ENCODE results near the gene PRM3.

DNA sequence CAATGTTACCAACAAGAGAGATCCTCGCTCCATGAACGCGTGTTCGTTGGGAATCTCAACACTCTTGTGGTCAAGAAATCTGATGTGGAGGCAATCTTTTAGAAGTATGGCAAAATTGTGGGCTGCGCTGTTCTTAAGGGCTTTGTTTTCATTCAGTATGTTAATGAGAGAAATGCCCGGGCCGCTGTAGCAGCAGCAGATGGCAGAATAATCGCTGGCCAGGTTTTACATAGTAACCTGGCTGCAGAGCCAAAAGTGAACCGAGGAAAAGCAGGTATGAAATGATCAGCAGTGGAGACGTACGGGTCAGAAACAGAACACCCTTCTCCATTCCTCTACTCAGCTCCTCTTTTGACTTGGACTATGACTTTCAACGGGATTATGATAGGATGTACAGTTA, 30.8 kb downstream of the PRM3 start:
- TF ChIP-seq, protein P1, sequence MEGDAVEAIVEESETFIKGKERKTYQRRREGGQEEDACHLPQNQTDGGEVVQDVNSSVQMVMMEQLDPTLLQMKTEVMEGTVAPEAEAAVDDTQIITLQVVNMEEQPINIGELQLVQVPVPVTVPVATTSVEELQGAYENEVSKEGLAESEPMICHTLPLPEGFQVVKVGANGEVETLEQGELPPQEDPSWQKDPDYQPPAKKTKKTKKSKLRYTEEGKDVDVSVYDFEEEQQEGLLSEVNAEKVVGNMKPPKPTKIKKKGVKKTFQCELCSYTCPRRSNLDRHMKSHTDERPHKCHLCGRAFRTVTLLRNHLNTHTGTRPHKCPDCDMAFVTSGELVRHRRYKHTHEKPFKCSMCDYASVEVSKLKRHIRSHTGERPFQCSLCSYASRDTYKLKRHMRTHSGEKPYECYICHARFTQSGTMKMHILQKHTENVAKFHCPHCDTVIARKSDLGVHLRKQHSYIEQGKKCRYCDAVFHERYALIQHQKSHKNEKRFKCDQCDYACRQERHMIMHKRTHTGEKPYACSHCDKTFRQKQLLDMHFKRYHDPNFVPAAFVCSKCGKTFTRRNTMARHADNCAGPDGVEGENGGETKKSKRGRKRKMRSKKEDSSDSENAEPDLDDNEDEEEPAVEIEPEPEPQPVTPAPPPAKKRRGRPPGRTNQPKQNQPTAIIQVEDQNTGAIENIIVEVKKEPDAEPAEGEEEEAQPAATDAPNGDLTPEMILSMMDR (conservative IDR thresholded peaks at IDR 0.05 in 1 of 2, IDR thresholded peaks at IDR 0.05 in 1 of 2; ENCODE audit: low read depth in 1 of 2, low read length in 2 of 2): no peak
- no peak for TF ChIP-seq EZH2 (IDR thresholded peaks at IDR 0.05; ENCODE audit: low read length, missing control alignments)
